Osteoblast (primary cell): ENCODE data around the gene INTS11. TPM values are rescaled to one million over a fixed set of nuclear protein-coding genes. Genes with fewer than 3 reads are reported as not detected.

Experiments used
- DNase-seq: peaks from one replicate; pipeline ENCODE4 v3.0.0; 2011; ENCODE audit warnings: low spot score, mixed read lengths; ENCODE audit not compliant: insufficient read length; ENCODE audit errors: missing footprints
- H2AFZ ChIP-seq: 2 replicates; pipeline ENCODE4 v1.6.0; 2011; ENCODE audit warnings: mild to moderate bottlenecking, low read length
- H3K27ac ChIP-seq: 2 replicates; pipeline ENCODE4 v1.5.1; 2011; ENCODE audit warnings: mild to moderate bottlenecking, low read depth, low read length, moderate library complexity
- H3K27me3 ChIP-seq: 2 replicates; pipeline ENCODE4 v1.6.0; 2012; ENCODE audit warnings: mild to moderate bottlenecking, control low read depth, inconsistent platforms, low read length, moderate library complexity; ENCODE audit not compliant: insufficient read depth
- H3K36me3 ChIP-seq: 2 replicates; pipeline ENCODE4 v1.5.1; 2011; ENCODE audit warnings: mild to moderate bottlenecking, low read length, control low read depth, moderate library complexity; ENCODE audit not compliant: insufficient read depth
- H3K4me1 ChIP-seq: 2 replicates; pipeline ENCODE4 v1.5.1; 2011; ENCODE audit warnings: mild to moderate bottlenecking, low read length, control low read depth, moderate library complexity; ENCODE audit not compliant: insufficient read depth
- H3K4me2 ChIP-seq: 2 replicates; pipeline ENCODE4 v1.6.0; 2011; ENCODE audit warnings: mild to moderate bottlenecking, low read length; ENCODE audit not compliant: insufficient read depth
- H3K4me3 ChIP-seq: fragments of 200-600 bp; sonication (generic); 3 replicates; pipeline ENCODE4 v1.5.1; 2012; ENCODE audit warnings: mild to moderate bottlenecking, low read length, inconsistent platforms; ENCODE audit not compliant: insufficient read depth
- H3K79me2 ChIP-seq: 2 replicates; pipeline ENCODE4 v1.6.0; 2012; ENCODE audit warnings: mild to moderate bottlenecking, low read length, control low read depth, inconsistent platforms; ENCODE audit not compliant: insufficient read depth
- H3K9me3 ChIP-seq: 2 replicates; pipeline ENCODE4 v1.5.1; 2011; ENCODE audit warnings: low read depth, low read length, control low read depth
- H4K20me1 ChIP-seq: 2 replicates; pipeline ENCODE4 v1.6.0; 2012; ENCODE audit warnings: mild to moderate bottlenecking, low read length, control low read depth; ENCODE audit not compliant: insufficient read depth
- total RNA-seq: library from RNA; depleted of rRNA; stranded (reverse); fragments of >200 nt; gene quantifications from 2 replicates; pipeline ENCODE4 v1.2.3, GENCODE V29; 2012
- TF ChIP-seq, protein P1 (sequence below): IDR thresholded peaks from 2 replicates; pipeline ENCODE4 v1.5.1; 2011; ENCODE audit warnings: mild to moderate bottlenecking, low read depth, low read length, moderate library complexity; ENCODE audit errors: extremely low read depth

The INTS11 gene
- total RNA-seq, 1 donor: 59.7 TPM

- H3K27me3 ChIP-seq: no peaks in the 10 kb centered on the region
- no peak overlapping the region for H3K4me2 ChIP-seq
- H3K4me1 ChIP-seq: no peaks in the 10 kb centered on the region
- H3K36me3 ChIP-seq: no peaks in the 10 kb centered on the region
- TF ChIP-seq, protein P1, sequence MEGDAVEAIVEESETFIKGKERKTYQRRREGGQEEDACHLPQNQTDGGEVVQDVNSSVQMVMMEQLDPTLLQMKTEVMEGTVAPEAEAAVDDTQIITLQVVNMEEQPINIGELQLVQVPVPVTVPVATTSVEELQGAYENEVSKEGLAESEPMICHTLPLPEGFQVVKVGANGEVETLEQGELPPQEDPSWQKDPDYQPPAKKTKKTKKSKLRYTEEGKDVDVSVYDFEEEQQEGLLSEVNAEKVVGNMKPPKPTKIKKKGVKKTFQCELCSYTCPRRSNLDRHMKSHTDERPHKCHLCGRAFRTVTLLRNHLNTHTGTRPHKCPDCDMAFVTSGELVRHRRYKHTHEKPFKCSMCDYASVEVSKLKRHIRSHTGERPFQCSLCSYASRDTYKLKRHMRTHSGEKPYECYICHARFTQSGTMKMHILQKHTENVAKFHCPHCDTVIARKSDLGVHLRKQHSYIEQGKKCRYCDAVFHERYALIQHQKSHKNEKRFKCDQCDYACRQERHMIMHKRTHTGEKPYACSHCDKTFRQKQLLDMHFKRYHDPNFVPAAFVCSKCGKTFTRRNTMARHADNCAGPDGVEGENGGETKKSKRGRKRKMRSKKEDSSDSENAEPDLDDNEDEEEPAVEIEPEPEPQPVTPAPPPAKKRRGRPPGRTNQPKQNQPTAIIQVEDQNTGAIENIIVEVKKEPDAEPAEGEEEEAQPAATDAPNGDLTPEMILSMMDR: no peak
- H3K9me3 ChIP-seq: no peaks in the 10 kb centered on the region
- no peak for DNase-seq
- no peak overlapping the region for H3K27ac ChIP-seq
- H4K20me1 ChIP-seq: no peaks in the 10 kb centered on the region
- no peak overlapping the region for H2AFZ ChIP-seq
- H3K79me2 ChIP-seq: no peaks in the 10 kb centered on the region
- no peak overlapping the region for H3K4me3 ChIP-seq
Measured at GRCh38 chr1:1285611-1286311, 38.7 kb downstream of the INTS11 start.

DNA sequence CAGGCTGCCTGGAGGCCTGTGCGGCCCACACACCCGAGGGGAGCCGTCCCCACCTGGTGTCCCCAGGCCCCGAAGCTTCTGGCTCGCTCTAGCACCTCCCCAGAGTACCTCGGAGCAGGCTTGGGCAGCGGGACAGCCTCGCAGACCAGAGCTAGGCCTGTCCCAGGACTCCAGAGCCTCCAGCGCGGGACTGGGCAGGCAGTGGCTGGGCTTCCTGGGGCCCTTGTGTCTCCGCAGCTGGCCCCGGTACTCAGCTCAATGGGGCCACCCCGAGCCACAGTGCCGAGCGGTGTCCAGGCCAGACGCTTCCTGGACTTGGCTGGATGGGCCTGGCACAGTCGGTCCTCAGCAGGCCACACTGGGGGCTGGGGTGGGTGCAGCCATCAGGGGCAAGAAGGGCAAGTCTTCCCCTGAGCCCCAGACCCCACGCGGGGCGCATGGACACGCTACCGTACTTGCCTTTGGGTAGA, 39.3 kb downstream of the INTS11 start:
- Histone ChIP-seq H3K27me3 (no peaks in the 10 kb centered on the region), H3K79me2 (no peaks in the 10 kb centered on the region), H3K4me2 (no peak overlapping the region), H3K4me3 (no peak overlapping the region), H2AFZ (no peak overlapping the region), H3K4me1 (no peaks in the 10 kb centered on the region), H4K20me1 (no peaks in the 10 kb centered on the region), H3K9me3 (no peaks in the 10 kb centered on the region), H3K36me3 (no peaks in the 10 kb centered on the region), H3K27ac (no peak overlapping the region)
- DNase-seq: no peak
- TF ChIP-seq, protein P1: no peak

- no peak for DNase-seq
- no peak overlapping the region for H2AFZ ChIP-seq
- H3K36me3 ChIP-seq: no peaks in the 10 kb centered on the region
- no peaks in the 10 kb centered on the region for H3K27me3 ChIP-seq
- TF ChIP-seq, protein P1: no peak
- H3K4me3 ChIP-seq: no peak overlapping the region
- no peaks in the 10 kb centered on the region for H3K4me1 ChIP-seq
- no peak overlapping the region for H3K4me2 ChIP-seq
- no peaks in the 10 kb centered on the region for H3K9me3 ChIP-seq
- no peaks in the 10 kb centered on the region for H4K20me1 ChIP-seq
- no peaks in the 10 kb centered on the region for H3K79me2 ChIP-seq
- H3K27ac ChIP-seq: no peak overlapping the region
Measured at GRCh38 chr1:1284221-1285101, 40.0 kb downstream of the INTS11 start.

- no peak overlapping the region for H3K4me3 ChIP-seq
- no peak overlapping the region for H2AFZ ChIP-seq
- DNase-seq: peak; percentile 94
- no peak overlapping the region for H3K4me2 ChIP-seq
- no peaks in the 10 kb centered on the region for H4K20me1 ChIP-seq
- no peaks in the 10 kb centered on the region for H3K27me3 ChIP-seq
- no peaks in the 10 kb centered on the region for H3K4me1 ChIP-seq
- H3K9me3 ChIP-seq: no peaks in the 10 kb centered on the region
- no peak overlapping the region for H3K27ac ChIP-seq
- H3K79me2 ChIP-seq: no peaks in the 10 kb centered on the region
- no peaks in the 10 kb centered on the region for H3K36me3 ChIP-seq
- TF ChIP-seq, protein P1: no peak
Measured at GRCh38 chr1:1283821-1284220, 40.6 kb downstream of the INTS11 start.
